HepG2 (cell line): ENCODE results near the gene THOP1. TPM values are rescaled to one million over a fixed set of nuclear protein-coding genes. Genes with fewer than 3 reads are reported as not detected.

ENCODE experiments used
- AHDC1 ChIP-seq: sonication (generic); formaldehyde crosslinking; IDR thresholded peaks from 2 replicates; pipeline ENCODE4 v1.5.1; 2020; ENCODE audit warnings: mild to moderate bottlenecking, missing genetic modification reagents, borderline replicate concordance
- BRF2 ChIP-seq: sonication (generic); formaldehyde crosslinking; IDR thresholded peaks from 2 replicates; pipeline ENCODE4 v1.8.1; 2022; ENCODE audit warnings: mild to moderate bottlenecking, missing genetic modification reagents
- DBP ChIP-seq: sonication (generic); formaldehyde crosslinking; IDR thresholded peaks from 2 replicates; pipeline ENCODE4 v1.4.0; 2020; ENCODE audit warnings: missing genetic modification reagents; ENCODE audit errors: not compliant biosample characterization
- SETDB1 ChIP-seq: sonication (generic); formaldehyde crosslinking; IDR thresholded peaks from 2 replicates; pipeline ENCODE4 v1.5.1; 2020; ENCODE audit warnings: missing genetic modification reagents, mild to moderate bottlenecking, borderline replicate concordance
- SNAPC4 ChIP-seq: sonication (generic); formaldehyde crosslinking; IDR thresholded peaks from 2 replicates; pipeline ENCODE4 v1.4.0; 2020; ENCODE audit warnings: mild to moderate bottlenecking, missing genetic modification reagents
- SYNCRIP ChIP-seq: fragments of 200-400 bp; formaldehyde crosslinking; IDR thresholded peaks from 2 replicates; pipeline ENCODE4 v1.6.1; 2018; ENCODE audit warnings: mild to moderate bottlenecking, low read depth, low read length; ENCODE audit not compliant: insufficient read depth
- ZBTB1 ChIP-seq: sonication (generic); formaldehyde crosslinking; IDR thresholded peaks from 2 replicates; pipeline ENCODE4 v1.4.0; 2020; ENCODE audit warnings: missing genetic modification reagents, borderline replicate concordance
- ZBTB10 ChIP-seq: sonication (generic); formaldehyde crosslinking; IDR thresholded peaks from 2 replicates; pipeline ENCODE4 v1.4.0; 2020; ENCODE audit warnings: missing genetic modification reagents, borderline replicate concordance
- ZIK1 ChIP-seq: sonication (generic); formaldehyde crosslinking; IDR thresholded peaks from 2 replicates; pipeline ENCODE4 v1.5.0; 2020; ENCODE audit warnings: mild to moderate bottlenecking, low read depth, missing genetic modification reagents, borderline replicate concordance
- ZNF766 ChIP-seq: sonication (generic); formaldehyde crosslinking; IDR thresholded peaks from 2 replicates; pipeline ENCODE4 v1.5.0; 2020; ENCODE audit warnings: missing genetic modification reagents, borderline replicate concordance
- polyA plus RNA-seq, 8 experiments: library from polyadenylated mRNA; depleted of rRNA in 3 of 8; stranded (reverse) in 7 of 8; unstranded in 1 of 8; fragments of >200 nt; fragmentation: Illumina TruSeq in 4 of 8; extraction: Trizol in 4 of 8; gene quantifications; 2 replicates each; pipeline versions ENCODE4 v1.2.1 to v1.2.3, GENCODE V29; 2011 to 2016; ENCODE audit warnings: low read depth in 4 of 8, missing spikeins in 1 of 8, mixed read lengths in 1 of 8; ENCODE audit not compliant: insufficient read depth in 1 of 8
- total RNA-seq, 5 experiments: library from RNA; depleted of rRNA; stranded (reverse); fragments of >200 nt; fragmentation: Illumina TruSeq; extraction: Trizol; gene quantifications; 2 replicates each; pipeline ENCODE4 v1.2.3, GENCODE V29; 2016; ENCODE audit warnings: low read depth in 1 of 5

THOP1 gene
- total and polyA plus RNA-seq, 2 of the 13 experiments (the other 11 are each of a cell fraction or from before 2014, with no cell fraction given), result 74.4 to 116 TPM

- 0 out of 2 replicates have a peak, but pooled peaks have one; percentile 36 for TF ChIP-seq AHDC1 (CRISPR knock-in tag)
- no peak for TF ChIP-seq ZNF766
- TF ChIP-seq BRF2, result no peak
- no peak for TF ChIP-seq SETDB1
- TF ChIP-seq ZBTB10 (CRISPR knock-in tag), result 0 out of 2 replicates have a peak, but pooled peaks have one; percentile 67
- TF ChIP-seq DBP (CRISPR knock-in tag), result no peak
- TF ChIP-seq SNAPC4 (CRISPR knock-in tag), result no peak; the same call in 1 of the 2 replicates
- 0 out of 2 replicates have a peak, but pooled peaks have one; percentile 34 for TF ChIP-seq ZIK1
- no peak for TF ChIP-seq ZBTB1 (CRISPR knock-in tag)
- TF ChIP-seq SYNCRIP, result no peak
Measured at GRCh38 chr19:2840794-2841791, 55.8 kb downstream of the THOP1 start, which contains the start of gene ZNF555 (continued).
